GM19238 (cell line): ENCODE data around the gene LEMD3.
A peak's percentile ranks its signal among the peaks of the same experiment; 100 is the strongest.

Experiments used
- DNase-seq: peaks from one replicate; pipeline ENCODE4 v3.0.0; 2011; ENCODE audit warnings: low spot score; ENCODE audit not compliant: insufficient read length

Gene LEMD3

DNA sequence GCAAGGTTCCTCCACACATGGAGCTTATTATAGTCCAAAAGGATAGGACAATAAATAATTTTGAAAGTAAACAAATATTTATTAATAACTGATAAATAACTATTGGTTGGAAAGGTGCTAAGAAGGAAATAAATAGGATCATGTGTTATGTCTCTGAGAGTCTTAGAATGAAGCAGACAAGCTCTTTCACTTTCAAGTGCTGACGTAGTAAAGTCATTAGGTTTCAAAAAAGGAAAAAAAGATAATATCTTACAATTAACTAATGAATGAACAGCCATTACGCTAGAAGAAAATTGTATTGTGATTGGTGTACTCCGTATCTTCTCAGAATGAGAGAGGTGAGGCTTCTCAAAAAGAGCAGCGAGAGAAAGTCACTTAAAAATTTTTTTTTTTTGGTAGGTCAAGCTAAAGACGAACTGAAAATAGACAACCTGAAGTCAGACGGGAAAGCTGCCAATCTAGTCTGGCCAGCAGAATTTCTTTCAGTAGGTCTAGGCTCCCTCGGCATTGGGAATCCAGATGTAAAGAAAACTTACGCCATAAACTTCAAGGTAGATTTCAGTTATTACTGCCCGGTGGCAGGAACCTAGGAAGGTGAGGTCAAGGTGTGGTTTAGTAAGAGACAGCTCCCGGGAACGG lies 583 bp upstream of the LEMD3 start:
- no peak for DNase-seq

DNA sequence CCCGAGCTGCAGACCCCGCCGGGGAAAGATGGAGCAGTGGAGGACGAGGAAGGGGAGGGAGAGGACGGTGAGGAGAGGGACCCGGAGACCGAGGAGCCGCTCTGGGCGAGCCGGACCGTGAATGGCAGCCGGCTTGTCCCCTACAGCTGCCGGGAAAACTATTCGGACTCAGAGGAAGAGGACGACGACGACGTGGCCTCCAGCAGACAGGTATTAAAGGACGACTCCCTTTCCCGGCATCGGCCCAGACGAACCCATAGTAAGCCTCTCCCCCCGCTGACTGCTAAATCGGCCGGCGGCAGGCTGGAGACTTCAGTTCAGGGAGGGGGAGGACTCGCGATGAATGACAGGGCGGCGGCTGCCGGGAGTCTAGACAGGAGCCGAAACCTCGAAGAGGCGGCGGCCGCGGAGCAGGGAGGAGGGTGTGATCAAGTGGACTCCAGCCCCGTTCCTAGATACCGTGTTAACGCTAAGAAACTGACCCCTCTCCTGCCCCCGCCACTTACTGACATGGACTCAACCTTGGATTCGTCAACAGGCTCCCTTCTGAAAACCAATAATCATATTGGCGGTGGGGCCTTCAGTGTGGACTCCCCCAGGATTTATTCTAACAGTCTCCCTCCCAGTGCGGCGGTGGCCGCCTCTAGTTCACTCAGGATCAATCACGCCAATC lies 962 bp downstream of the LEMD3 start:
- peak; percentile 57 for DNase-seq

DNA sequence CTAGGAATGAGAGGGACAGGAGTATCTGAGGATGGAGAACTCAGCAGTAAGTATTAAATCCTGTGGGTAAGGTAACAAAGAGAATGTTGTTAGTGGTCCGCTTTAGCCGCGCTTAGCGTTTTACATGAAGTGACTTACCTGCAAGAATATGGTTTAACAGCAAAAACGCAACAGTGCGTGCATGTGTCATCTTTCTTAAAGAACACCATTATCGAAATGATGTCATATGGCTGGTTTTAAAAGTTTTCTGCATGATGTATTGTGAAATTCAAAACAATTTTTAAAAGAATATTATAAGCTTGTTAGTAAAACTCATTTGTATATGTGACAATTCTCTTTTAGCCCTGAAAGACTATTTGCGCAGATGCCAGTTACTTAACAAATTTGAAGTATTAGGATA lies 1.7 kb downstream of the LEMD3 start:
- no peak for DNase-seq

DNA sequence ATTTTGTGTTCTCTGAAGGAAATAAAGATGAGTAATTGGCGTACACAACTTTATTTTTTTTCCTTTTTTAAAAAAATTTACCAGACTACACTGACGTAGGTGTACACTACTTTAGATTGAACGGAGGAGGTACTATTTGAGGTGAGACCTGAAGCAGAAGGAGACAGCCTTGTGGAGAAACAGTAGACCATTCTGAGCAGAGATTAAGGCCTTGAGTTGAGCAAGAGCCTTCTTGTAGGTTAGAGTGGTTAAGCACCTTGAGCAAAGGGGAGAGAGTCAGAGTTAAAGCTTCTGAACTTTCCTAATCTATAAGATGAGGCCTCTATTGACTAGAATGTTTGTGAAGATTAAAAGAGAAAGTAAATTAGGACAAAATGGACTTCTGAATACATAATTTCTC lies 2.5 kb downstream of the LEMD3 start:
- DNase-seq: no peak

DNA sequence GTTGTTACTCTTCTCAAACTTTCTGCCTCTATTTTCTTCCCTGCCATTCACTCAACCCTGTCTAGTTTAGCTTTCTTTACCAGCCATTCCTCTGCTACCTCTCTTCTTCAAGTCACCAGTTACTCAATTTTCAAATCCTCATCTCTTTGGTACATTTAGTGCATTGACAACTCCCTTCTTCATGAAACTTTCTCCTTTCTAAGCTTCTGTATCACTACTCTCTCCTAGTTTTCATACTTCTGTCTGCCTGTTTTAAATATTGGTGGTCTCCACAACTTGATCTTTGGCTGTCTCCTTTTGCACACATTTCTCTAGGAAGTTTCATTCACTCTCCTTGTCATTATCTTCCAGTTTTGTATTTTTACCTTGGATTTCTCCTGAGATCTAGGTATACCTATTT lies 6.0 kb downstream of the LEMD3 start:
- DNase-seq: no peak

DNA sequence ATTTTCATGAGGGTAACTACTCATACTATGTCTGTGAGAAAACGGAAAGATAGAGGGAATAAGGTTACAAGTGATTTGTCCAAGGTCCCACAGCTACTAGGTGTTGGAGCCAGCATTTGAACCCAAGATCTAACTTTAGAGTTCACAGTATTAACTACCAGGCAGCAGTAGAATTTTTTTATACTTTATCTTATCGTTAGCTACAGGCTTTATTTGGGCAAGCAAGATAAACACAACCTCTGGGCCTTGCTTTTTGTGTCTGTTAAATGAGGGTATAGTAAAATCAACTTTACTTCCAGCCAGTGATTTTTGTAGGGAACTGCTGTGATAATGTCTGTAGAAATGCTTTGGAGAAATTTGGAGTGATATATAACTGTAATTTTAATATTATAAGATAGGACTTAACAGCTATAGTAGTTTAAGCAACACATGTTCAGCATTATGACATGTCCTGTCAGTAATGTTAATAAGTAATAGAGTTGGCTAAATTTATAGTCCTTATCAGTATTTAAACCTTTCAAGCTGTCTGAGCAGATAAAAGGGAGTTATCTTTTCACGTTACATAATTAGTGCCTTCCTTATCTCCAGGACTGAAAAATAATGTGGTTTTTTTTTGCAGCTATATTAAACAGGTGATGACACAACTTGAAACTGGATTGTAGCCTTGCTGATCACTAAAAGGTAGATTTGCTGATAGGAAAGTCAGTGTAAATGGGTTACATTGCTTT lies 12.8 kb downstream of the LEMD3 start:
- DNase-seq: no peak

DNA sequence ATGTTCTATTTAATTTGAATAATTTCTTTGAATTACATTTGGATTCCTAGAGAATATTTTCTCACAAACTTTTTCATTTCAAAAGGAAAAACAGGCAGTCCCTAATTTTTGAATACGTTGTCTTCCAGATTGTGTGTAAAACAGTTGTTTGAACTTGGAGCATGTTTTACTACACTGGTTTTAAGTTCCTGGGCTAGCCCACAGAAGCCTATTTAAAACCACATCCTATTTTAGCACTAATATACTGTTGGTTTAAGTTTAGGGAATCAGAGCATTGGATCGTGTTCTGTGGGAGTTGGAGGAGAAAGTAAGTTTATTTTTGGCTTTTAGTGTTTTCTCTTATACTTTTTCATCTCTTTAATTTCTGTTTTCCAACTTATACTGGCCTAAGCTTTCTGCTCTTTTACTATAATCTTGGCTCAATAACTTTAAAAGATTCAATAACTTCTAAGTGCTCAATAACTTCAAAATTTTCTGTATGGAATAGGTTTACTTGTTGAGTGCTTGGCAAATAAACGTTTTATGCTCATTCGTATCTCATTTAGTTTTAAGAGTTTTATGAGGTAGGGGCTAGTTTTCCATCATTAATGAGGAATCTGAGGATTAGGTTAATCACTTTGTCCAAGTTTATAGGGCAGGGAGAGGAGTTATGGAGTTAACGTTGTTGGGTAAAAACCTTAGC lies 14.9 kb downstream of the LEMD3 start:
- DNase-seq: no peak

DNA sequence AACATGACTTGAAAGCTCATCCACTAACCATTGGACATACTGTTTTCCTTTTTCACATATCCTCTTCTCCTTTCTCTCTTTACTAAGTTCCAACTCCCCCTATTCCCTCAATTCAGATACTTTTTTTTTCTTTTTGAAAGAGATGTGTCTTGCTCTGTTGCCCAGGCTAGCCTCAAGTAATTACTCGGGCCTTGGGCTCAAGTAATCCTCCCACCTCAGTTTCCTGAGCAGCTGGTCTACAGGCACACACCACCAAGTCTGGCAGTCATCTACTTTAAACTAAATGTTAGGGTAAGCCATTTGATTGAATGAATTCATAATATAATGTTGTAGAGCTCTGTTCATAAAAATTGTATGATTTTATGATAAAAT lies 15.5 kb downstream of the LEMD3 start:
- DNase-seq: no peak

DNA sequence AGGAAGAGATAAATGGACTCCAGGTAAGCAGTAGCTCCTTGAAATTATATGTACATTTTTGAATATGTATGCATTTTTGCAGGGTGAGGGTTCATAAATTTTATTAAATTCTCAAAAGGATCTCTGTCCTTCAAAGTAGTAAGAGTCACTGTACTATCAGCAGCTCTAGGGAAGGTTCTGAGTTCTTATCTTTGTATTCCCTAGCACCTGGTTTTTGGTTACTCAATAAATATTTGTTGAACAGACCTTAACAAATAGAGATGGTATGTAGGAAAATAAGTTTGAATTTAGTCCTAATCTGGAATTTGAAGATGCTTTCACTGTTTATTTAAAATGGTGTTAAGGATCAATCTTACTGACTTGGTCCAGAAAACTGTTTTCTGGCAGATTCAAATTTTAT lies 18.3 kb downstream of the LEMD3 start:
- no peak for DNase-seq

DNA sequence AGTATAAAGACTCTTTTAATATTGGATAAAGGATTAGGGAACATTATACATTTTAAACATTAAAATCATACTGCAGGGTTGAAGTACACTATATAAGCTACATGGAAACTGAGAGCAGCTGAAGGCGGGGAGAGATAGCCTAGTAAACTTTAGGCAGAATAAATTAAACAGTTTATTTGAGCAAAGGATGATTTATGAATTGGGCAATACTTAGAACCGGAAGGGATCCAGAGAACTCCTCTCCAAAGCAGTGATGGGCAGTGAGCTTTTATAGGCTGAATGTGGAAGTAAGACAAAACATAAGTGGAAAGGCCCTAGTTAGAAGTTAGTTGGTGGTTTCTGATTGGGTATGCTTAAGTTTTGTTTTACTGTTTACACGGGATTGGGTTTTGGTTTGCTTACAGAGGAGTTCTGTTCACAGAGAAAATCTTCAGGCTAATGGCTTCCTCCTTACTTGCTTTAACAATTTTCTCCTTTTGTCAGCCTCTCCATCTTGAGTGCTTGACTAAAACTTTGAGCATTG lies 18.9 kb downstream of the LEMD3 start:
- no peak for DNase-seq

DNA sequence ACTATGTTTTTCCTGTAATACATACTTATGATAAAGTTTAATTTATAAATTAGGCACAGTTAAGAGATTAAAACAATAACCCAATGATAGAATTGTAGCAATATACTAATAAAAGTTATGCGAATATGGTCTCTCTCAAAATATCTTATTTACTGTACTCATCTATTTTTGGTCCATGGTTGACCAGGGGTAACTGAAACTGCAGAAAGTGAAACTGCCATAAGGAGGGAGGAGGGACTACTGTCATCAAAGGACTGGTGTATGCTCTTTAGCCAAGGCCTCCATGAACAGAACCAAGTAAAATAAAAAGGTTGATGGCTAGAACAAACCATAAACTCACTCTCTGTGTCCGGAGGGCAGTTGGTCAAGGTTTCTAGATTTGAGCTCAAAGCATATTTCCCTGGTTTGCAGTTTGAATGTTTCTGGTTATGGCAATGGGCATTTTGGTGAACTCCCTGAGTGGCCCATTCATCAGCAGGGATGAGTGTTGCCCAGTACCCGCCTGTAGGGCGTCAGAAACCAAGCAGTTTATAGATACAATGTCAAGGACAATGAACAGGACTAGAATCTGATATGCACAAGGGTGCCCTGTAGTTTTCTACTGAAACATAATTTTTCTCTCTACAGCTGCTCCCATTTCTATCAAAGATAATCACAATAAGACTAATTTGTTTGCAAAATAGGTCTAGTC lies 19.8 kb downstream of the LEMD3 start:
- no peak for DNase-seq

DNA sequence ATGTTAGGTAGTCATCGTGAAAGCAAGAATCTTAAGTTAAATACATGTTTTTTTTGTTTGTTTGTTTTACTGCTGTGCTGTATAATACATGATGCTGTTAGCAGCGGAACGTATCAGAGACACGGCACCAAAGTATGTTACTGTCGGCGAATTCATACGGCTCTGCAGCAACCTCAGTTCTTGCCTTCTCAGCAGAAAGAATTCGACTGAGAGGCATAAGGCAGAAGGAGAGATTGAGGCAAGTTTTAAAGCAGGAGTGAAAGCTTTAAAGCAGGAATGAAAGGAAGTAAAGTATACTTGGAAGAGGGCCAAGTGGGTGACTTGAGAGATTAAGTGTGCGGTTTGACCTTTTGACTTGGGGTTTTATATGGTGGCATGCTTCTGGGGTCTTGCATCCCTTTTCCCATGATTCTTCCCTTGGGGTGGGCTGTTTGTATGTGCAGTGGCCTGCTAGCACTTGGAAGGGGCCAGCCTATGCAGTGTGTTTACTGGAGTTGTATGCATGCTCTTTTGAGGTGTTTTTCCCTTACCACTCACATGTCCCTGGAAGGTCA lies 23.7 kb downstream of the LEMD3 start:
- no peak for DNase-seq

DNA sequence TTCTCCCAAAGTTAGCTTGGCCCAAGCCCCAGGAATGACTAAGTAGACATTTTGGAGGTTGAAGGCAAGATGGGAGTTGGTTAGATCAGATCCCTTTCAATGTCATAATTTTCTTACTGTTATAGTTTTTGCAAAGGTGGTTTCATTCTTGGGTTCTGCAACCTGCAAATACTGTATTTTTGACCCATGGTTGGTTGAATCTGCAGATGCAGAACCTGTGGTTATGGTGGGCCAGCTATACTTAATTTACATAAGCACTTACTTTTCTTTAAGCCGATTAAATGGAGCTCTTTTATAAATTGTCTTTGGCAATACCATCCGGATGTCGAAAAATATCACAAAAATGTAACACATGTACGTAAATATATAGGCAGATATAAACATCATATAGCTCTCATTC lies 25.6 kb downstream of the LEMD3 start:
- DNase-seq: no peak

DNA sequence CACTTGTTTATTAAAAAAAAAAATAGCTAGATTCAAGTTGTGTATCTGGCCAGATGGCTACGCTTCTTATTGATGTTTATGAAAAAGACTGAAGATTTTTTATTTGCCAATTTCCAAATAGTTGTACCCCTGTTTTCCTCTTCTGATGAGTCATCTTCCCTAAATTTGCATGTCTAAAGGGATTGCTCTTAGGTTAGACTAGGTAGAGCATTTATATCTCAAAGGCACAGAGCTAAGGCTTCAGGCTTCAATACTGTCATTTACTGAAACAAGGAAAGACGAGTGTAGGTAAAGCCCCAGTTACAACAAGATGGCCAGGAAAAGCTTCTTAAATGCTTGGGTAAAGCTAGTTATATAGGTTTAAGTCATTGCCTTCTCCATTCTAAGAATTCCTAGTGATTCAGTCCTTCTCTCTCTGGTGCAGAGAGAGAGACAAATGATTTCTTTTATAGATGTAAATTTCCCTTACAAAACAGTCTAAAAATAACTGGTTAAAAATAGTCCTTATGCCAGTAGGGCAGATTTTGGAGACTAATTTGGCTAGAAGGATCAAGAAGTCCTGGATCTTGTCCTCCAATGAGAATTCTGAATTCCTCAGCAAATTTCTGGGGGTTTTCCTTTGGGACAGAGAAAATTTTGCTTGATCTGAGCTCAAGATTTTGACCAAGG lies 26.1 kb downstream of the LEMD3 start:
- no peak for DNase-seq

DNA sequence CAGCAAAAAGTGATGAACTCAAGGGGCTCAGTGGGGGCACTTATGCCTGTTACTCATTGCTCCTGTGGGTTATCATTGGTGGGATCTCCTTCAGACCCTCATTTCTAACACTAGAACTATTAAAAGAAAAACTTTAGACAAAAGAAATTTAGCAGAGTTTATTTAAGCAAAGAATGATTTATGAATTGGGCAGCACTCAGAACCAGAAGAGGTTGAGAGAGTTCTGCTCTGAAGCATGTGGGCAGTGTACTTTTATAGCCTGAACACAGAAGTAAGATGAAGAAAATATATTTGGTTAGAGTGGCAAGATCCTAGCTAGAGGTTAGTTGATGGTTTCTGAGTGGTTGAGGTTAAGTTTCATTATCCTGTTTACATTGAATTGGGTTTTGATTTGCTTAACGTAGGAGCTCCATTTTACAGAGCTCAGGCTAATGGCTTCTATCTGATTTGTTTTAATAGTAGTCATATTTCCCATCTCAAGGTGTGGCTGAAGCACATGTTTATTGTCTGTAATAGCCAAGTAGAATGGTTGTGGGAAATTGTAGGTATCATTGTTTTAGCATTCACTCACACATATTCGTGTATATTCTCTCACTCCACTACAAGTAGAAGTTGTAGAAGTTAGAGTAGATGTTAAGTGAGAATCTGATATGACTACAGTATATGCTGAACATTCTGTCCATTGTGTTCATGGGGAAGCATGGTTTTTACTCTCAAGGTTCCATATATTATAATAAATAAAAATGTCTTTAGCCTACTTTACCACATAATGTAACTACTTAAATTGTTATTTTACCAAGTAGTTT lies 27.6 kb downstream of the LEMD3 start:
- DNase-seq: no peak

DNA sequence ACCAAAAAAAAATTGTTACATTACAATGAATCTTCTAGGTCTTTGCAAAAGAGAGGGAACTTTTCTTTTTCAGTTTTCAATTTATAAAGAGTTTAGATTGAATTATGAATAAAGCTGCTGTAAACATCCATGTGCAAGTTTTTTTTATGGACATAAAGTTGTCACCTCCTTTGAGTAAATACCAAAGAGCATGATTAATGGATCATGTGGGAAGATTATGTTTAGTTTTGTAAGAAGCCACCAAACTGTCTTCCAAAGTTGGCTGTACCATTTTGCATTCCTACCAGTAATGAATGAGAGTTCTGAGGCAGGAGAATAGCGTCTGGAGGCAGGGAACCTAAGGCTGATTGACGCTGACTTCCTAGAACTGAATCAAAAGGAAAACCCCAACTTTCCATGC lies 30.2 kb downstream of the LEMD3 start:
- DNase-seq: no peak

DNA sequence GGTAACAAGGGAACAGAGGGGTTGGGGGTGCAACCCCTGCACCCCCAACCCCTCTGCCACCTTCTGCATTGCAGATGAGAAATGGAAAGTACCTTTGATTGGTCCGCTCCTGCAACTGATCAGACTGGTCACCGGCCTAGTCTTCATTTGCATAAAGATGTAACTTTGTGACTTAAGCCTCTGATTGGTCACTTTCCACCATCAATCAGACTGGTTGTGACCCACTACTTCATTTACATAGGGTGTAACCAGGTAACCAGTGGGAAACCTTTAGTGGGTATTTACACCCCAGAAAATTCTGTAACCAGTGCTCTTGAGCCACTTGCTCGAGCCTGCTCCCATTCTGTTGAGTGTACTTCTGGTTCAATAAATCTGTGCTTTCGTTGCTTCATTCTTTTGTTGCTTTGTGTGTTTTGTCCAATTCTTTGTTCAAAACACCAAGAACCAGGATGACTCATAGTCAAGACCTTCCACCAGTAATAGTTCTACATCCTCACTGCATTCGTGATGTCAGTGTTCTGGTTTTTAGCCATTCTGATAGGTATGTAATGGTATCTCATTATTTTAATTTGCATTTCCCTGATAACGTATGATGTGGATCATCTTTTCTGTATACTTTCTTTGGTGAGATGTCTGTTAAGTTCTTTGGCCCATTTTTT lies 30.8 kb downstream of the LEMD3 start:
- no peak for DNase-seq

DNA sequence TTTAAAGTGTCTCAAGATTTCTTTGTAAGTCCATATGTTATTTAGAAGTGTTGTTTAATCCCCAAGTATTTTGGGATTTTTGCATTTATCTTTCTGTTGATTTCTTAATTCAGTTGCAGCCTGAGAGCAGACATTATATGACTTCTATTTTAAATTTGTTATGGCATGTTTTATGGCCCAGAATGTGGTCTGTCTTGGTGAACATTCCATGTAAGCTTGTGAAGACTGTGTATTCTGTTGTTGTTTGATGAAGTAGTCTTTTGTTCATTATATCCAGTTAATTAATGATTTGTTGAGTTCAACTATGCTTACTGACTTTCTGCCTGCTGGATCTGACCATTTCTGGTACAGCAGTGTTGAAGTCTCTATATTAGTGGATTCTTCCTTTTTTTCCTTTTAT lies 34.0 kb downstream of the LEMD3 start:
- DNase-seq: no peak

DNA sequence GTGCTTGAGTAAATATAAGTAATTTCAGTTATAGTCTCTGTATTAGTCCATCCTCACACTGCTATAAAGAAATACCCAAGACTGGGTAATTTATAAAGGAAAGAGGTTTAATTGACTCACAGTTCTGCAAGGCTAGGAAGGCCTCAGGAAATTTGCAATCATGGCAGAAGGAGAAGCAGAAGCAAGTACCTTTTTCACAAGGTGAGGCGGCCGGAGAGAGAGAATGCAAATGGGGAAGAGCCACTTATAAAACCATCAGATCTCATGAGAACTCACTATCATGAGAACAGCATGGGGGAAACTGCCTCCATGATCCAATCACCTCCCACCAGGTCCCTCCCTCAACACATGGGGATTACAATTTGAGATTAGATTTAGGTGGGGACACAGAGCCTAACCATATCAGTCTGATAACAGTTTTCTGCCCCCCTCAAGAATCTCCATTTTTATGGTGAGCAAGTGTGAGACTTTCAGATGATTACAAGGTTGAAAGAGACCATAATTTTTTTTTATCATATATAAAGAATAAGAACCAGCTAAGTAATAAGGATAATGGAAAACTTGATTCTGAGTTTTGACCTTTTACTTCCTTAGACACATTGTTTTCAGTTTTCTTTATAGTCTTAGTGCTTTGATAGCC lies 35.6 kb downstream of the LEMD3 start:
- no peak for DNase-seq
